Esophagus squamous epithelium (tissue), 4 donors: ENCODE measurements around the gene SREBF1.

Experiments
- CTCF ChIP-seq, 6 experiments: fragments of 450-650 bp in 4 of 6; fragments of 200-600 bp in 2 of 6; sonication (generic) in 2 of 6; IDR thresholded peaks; one replicate each; pipeline ENCODE4 v1.5.1; 2016 to 2019; ENCODE audit warnings: antibody characterized with exemption in 6 of 6, mild to moderate bottlenecking in 4 of 6, moderate library complexity in 4 of 6
- POLR2A ChIP-seq, 4 donors: fragments of 450-650 bp; IDR thresholded peaks; one replicate each; pipeline ENCODE4 v1.6.1; 2017; ENCODE audit warnings: antibody characterized with exemption in 4 of 4, mild to moderate bottlenecking in 4 of 4, moderate library complexity in 3 of 4

GRCh38 chr17:17798010-17798556 lies 38.7 kb downstream of the SREBF1 start:
- TF ChIP-seq CTCF (IDR thresholded peaks at IDR 0.05) = no peak
- no peak for TF ChIP-seq POLR2A (IDR thresholded peaks at IDR 0.05)
